ENCODE measurements around the gene PHC2. TPM values are rescaled to one million over a fixed set of nuclear protein-coding genes. Genes with fewer than 3 reads are reported as not detected.

Gene PHC2
- total and polyA plus RNA-seq, 9 of the 15 experiments (the other 6 are each of a cell fraction or from before 2014, with no cell fraction given): 3.1 to 67.6 (median 34.6) TPM

- TF ChIP-seq, protein P1, sequence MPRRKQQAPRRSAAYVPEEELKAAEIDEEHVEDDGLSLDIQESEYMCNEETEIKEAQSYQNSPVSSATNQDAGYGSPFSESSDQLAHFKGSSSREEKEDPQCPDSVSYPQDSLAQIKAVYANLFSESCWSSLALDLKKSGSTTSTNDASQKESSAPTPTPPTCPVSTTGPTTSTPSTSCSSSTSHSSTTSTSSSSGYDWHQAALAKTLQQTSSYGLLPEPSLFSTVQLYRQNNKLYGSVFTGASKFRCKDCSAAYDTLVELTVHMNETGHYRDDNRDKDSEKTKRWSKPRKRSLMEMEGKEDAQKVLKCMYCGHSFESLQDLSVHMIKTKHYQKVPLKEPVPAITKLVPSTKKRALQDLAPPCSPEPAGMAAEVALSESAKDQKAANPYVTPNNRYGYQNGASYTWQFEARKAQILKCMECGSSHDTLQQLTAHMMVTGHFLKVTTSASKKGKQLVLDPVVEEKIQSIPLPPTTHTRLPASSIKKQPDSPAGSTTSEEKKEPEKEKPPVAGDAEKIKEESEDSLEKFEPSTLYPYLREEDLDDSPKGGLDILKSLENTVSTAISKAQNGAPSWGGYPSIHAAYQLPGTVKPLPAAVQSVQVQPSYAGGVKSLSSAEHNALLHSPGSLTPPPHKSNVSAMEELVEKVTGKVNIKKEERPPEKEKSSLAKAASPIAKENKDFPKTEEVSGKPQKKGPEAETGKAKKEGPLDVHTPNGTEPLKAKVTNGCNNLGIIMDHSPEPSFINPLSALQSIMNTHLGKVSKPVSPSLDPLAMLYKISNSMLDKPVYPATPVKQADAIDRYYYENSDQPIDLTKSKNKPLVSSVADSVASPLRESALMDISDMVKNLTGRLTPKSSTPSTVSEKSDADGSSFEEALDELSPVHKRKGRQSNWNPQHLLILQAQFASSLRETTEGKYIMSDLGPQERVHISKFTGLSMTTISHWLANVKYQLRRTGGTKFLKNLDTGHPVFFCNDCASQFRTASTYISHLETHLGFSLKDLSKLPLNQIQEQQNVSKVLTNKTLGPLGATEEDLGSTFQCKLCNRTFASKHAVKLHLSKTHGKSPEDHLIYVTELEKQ (CRISPR knock-in tag; IDR thresholded peaks at IDR 0.05): no peak
- TF ChIP-seq RAD51 (IDR thresholded peaks at IDR 0.05; ENCODE audit: borderline replicate concordance, low read depth) (peak; percentile 87), RNF2 (IDR thresholded peaks at IDR 0.05) (no peak), ATF1 (CRISPR knock-in tag; IDR thresholded peaks at IDR 0.05) (no peak), ATF1 (tag; IDR thresholded peaks at IDR 0.05) (no peak)
- TF ChIP-seq, protein P2, sequence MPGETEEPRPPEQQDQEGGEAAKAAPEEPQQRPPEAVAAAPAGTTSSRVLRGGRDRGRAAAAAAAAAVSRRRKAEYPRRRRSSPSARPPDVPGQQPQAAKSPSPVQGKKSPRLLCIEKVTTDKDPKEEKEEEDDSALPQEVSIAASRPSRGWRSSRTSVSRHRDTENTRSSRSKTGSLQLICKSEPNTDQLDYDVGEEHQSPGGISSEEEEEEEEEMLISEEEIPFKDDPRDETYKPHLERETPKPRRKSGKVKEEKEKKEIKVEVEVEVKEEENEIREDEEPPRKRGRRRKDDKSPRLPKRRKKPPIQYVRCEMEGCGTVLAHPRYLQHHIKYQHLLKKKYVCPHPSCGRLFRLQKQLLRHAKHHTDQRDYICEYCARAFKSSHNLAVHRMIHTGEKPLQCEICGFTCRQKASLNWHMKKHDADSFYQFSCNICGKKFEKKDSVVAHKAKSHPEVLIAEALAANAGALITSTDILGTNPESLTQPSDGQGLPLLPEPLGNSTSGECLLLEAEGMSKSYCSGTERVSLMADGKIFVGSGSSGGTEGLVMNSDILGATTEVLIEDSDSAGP (CRISPR knock-in tag; IDR thresholded peaks at IDR 0.05): no peak
- TF ChIP-seq, protein P3, sequence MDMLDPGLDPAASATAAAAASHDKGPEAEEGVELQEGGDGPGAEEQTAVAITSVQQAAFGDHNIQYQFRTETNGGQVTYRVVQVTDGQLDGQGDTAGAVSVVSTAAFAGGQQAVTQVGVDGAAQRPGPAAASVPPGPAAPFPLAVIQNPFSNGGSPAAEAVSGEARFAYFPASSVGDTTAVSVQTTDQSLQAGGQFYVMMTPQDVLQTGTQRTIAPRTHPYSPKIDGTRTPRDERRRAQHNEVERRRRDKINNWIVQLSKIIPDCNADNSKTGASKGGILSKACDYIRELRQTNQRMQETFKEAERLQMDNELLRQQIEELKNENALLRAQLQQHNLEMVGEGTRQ (CRISPR knock-in tag; IDR thresholded peaks at IDR 0.05): peak; percentile 55
These were observed 15.7 kb upstream of the PHC2 start (continued) for GRCh38 chr1:33446590-33446989.

Data from K562 (cell line).